SU-DHL-6 (cell line): Measurements from ENCODE around the gene SUN2.

Experiments
- EZH2phosphoT487 ChIP-seq: fragments of 200-600 bp; sonication (generic), shearing (Covaris generic); conservative IDR thresholded peaks from 2 replicates; pipeline ENCODE4 v1.6.1; 2018; ENCODE audit warnings: mild to moderate bottlenecking, antibody characterized with exemption, low read length, moderate library complexity, mixed read lengths
- TF ChIP-seq, protein P1 (sequence below): fragments of 200-600 bp; sonication (generic); IDR thresholded peaks from one replicate; pipeline ENCODE4 v1.5.1; 2017; ENCODE audit warnings: antibody characterized with exemption, mild to moderate bottlenecking, low read length, moderate library complexity; ENCODE audit not compliant: insufficient read depth, poor library complexity, severe bottlenecking

DNA sequence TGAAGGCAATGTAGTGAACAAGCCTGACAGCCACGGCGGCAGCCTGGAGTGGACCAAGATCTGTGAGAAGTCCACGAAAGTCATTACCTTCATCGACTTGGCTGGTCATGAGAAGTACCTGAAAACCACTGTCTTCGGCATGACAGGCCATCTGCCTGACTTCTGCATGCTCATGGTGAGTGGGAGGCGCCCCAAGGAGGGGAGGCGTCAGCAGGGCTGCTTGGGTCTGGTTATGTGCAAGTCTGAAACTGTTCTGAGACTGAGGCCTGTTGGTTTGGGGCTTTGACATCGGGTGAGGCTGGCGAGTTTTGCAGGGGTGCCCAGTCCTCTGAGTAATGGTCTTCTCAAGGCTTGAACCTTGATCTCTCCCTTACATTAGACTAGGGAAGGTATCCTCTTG is 39.0 kb downstream of the SUN2 start:
- TF ChIP-seq, protein P1, sequence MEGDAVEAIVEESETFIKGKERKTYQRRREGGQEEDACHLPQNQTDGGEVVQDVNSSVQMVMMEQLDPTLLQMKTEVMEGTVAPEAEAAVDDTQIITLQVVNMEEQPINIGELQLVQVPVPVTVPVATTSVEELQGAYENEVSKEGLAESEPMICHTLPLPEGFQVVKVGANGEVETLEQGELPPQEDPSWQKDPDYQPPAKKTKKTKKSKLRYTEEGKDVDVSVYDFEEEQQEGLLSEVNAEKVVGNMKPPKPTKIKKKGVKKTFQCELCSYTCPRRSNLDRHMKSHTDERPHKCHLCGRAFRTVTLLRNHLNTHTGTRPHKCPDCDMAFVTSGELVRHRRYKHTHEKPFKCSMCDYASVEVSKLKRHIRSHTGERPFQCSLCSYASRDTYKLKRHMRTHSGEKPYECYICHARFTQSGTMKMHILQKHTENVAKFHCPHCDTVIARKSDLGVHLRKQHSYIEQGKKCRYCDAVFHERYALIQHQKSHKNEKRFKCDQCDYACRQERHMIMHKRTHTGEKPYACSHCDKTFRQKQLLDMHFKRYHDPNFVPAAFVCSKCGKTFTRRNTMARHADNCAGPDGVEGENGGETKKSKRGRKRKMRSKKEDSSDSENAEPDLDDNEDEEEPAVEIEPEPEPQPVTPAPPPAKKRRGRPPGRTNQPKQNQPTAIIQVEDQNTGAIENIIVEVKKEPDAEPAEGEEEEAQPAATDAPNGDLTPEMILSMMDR: no peak
- no peak for TF ChIP-seq EZH2phosphoT487
